Posterior vena cava (tissue), 2 donors: ENCODE results near the gene SKAP1. TPM values are rescaled to one million over a fixed set of nuclear protein-coding genes. Genes with fewer than 3 reads are reported as not detected.

Experiments
- DNase-seq: peaks from one replicate; pipeline ENCODE4 v3.0.0-alpha.2; 2020; ENCODE audit warnings: low spot score
- intact Hi-C, 2 donors: fragments of 100-400 bp; cut with DNase I; formaldehyde crosslinking; loops; one replicate each; pipeline versions ENCODE4 v1.14.1 to v1.14.2; 2022 to 2023
- total RNA-seq, 2 donors: library from RNA; stranded (reverse); fragmentation: NEBNext Ultra II Directional; extraction: Animal tissue kit (Norgen Biotek cat#: 25700); gene quantifications; one replicate each; pipeline ENCODE4 v1.2.1, GENCODE V29; 2021
- donor health status: DM: yes; HTN: yes; CAD: no.
- donor health status: DM: yes; HTN: yes; CAD: no.

Gene SKAP1
- total RNA-seq, 2 donors from 2014 or later, result 1.1 to 1.5 TPM

GRCh38 chr17:48148854-48149786, 280.9 kb downstream of the SKAP1 start:
- intact Hi-C loops, result no loop called here
- no peak for DNase-seq

DNA sequence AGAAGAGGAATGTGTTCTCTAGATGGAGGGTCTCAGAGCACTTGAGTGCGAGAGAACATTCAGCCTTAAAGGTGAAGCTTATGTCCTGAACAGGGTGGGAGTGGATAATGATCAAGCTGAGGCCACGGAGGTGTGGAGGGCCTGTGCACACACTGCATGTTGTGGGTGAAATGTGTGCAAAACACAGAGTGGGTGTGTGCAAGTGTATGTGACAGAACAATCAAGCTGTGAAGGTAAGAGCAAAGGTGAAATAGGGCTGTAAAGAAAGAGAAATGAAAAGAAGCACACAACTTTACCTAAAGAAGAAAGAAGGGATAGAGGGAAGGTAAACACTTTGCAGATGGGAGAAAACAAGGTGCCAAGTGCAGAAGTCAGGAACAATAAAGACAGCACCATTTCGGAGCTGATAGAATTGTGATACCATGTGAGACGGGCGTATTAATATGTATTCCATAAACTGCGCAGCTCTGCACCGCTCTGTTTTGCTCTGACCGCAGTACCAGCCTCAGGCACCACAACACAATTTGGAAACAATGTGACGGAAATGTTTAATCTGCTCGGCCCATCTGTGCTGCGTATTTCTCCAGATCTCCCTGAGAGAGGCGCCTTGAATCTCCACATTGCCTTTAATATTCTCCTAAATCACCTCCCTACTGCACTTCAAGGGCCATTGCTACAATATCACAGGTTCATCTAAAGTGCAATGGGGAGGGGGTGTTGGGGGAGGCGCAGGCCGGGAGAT, 281.8 kb downstream of the SKAP1 start:
- DNase-seq, result no peak
- intact Hi-C loops, result no loop called here

- intact Hi-C loops, result no loop called here
- no peak for DNase-seq
These were observed 284.8 kb downstream of the SKAP1 start for GRCh38 chr17:48144976-48145798.

DNA sequence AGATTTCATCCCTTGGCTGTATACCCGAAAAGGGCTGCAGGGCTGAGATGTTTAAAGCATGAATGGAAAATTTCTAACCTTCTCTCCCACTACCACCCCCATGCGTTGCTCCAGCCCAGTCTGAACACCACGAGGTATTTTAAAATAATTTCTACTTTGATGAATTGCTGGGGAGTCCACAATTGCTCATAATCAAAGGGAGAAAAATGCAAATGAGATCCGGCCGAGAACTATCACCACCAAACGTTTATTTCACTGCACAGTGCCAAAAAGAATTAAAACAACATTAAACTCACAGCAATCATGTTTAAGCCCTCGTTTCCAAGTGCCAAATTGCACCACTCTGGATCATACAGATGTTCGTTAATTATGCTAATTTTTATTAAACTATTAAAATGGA, 285.8 kb downstream of the SKAP1 start:
- no peak for DNase-seq
- intact Hi-C loops, result no loop called here

- DNase-seq, result no peak
- intact Hi-C loops, result no loop called here
These were observed 286.4 kb downstream of the SKAP1 start for GRCh38 chr17:48143629-48144028.

DNA sequence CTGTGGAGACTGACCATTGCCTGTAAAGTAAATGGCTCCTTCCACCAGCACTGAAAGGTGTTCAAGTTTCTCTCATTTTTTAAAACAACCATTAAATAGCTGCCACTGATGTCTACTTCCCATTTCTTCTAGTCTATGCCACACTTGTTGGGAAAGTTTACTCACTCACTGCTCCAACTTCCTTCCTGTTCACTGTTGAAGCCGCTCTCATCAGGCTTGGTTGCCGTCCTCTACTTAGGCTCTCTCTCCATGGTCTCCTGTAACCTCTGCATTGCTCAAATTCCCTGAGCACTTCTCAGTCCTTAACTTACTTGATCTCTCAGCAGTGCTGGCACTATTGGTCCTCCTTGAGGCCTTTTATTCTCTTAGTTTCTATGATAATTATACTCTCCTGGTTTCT, 290.1 kb downstream of the SKAP1 start:
- intact Hi-C loops, result loop anchor here in 1 of 2 donors (10.0 kb wide), 1 partner anchor 65 kb away; no protein-coding TSS in a partner anchor

GRCh38 chr17:48137656-48138055, 292.4 kb downstream of the SKAP1 start:
- intact Hi-C loops, result loop anchor here in 1 of 2 donors (10.0 kb wide), 1 partner anchor 63 kb away; no protein-coding TSS in a partner anchor
- no peak for DNase-seq

More for the DNA sequence above, 290.1 kb downstream of the SKAP1 start:
- DNase-seq, result peak; percentile 13

- intact Hi-C loops, result loop anchor here in 1 of 2 donors (10.0 kb wide), 1 partner anchor 60 kb away; no protein-coding TSS in a partner anchor
- DNase-seq, result peak; percentile 51
These were observed 295.0 kb downstream of the SKAP1 start for GRCh38 chr17:48134912-48135480.

DNA sequence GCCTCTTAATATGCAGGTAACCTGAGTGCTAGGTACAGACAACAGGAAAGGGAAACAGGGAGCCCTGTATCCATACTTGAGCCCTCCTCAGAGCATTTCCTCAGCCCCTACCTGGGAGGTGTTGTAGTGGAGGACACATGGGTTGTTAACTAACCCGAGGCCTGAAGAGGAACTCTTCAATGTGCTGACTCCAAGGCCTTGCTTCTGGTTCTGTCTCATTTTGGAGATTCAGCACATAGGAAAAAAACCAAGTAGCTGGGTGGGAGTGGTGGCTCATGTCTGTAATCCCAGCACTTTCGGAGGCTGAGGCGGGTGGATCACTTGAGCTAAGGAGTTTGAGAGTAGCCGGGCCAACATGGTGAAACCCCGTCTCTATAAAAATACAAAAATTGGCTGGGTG, 297.6 kb downstream of the SKAP1 start:
- DNase-seq, result no peak
- intact Hi-C loops, result loop anchor here in 1 of 2 donors (10.0 kb wide), 1 partner anchor 58 kb away; no protein-coding TSS in a partner anchor

GRCh38 chr17:48131216-48131824, 298.7 kb downstream of the SKAP1 start:
- DNase-seq, result no peak
- intact Hi-C loops, result loop anchor here in 1 of 2 donors (10.0 kb wide), 1 partner anchor 57 kb away; no protein-coding TSS in a partner anchor

- no peak for DNase-seq
These were observed 300.0 kb downstream of the SKAP1 start for GRCh38 chr17:48129981-48130380.

GRCh38 chr17:48128400-48128799, 301.6 kb downstream of the SKAP1 start:
- intact Hi-C loops, result loop anchor here (5.0 to 10.0 kb wide), 3 partner anchors 101 to 456 kb away; no protein-coding TSS in a partner anchor
- no peak for DNase-seq

More at GRCh38 chr17:48129981-48130380, 300.0 kb downstream of the SKAP1 start:
- intact Hi-C loops, result loop anchor here (5.0 to 10.0 kb wide), 4 partner anchors 55 to 458 kb away; no protein-coding TSS in a partner anchor

DNA sequence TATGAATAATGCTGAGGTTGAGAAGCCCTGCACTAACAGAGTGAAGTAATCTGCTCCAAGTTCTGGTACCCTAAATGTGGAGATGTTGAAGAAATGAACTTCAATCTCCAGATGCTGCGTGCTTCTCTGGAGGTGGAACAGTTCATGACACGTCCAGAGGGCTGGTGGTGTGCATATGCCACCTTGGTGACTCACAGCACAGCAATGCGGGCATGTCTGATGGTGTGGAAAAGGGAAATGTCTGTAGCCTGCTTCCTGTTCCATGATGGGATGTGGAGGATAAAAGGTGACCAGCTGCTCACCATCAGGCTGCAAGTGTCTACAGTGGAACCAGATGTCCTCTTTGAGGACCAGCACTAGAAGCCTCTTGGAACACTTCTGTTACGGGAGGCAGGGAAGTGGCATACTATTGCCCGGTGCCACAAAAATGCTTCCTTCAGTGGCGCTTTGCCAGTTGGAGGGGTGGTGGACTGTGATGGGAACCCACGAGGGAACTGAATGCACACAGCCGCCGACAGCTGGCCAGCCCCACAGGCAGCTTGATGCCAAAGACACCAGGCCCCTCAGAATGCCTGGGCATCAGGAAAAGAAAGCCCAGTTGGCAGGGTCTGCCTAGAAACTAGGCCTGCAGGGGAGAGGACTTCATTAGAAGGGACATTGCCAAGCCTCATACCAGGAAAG, 302.5 kb downstream of the SKAP1 start:
- DNase-seq, result peak; percentile 42

DNA sequence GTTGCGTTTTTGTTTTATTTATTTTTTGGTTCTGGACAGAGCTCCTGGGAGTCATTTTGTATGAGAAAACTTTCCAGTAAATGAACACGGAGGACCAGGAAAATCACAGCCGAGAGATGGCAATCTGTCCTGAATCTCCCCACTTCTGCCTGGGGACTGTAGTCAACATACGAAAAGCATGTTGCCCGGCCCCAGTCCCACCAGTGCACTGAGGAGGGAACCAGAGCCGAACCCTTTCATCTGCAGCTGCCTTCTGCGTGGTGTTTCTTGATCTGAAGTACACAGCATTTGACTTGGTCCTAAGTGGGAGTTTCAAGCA, 303.5 kb downstream of the SKAP1 start:
- peak; percentile 20 for DNase-seq
- intact Hi-C loops, result loop anchor here (5.0 to 10.0 kb wide), 3 partner anchors 99 to 454 kb away; no protein-coding TSS in a partner anchor

More for the DNA sequence above, 302.5 kb downstream of the SKAP1 start:
- intact Hi-C loops, result loop anchor here (5.0 to 10.0 kb wide), 3 partner anchors 100 to 455 kb away; no protein-coding TSS in a partner anchor

- intact Hi-C loops, result loop anchor here (5.0 to 10.0 kb wide), 3 partner anchors 99 to 454 kb away; no protein-coding TSS in a partner anchor
- peak; percentile 16 for DNase-seq
These were observed 304.0 kb downstream of the SKAP1 start for GRCh38 chr17:48125829-48126531.

- intact Hi-C loops, result loop anchor here in 1 of 2 donors (10.0 kb wide), 1 partner anchor 99 kb away; no protein-coding TSS in a partner anchor
- peak; percentile 8 for DNase-seq
These were observed 306.1 kb downstream of the SKAP1 start for GRCh38 chr17:48123776-48124388.
